GM19193 (cell line): ENCODE results near the gene CAP2.

ENCODE experiments used
- POLR2A ChIP-seq: IDR thresholded peaks from 4 replicates; pipeline ENCODE4 v1.6.1; 2011; ENCODE audit not compliant: insufficient read depth, insufficient read length; ENCODE audit errors: extremely low read depth

CAP2 gene

GRCh38 chr6:17457405-17457804 lies 64.0 kb downstream of the CAP2 start:
- TF ChIP-seq POLR2A = no peak

GRCh38 chr6:17457956-17458355 lies 64.6 kb downstream of the CAP2 start:
- no peak for TF ChIP-seq POLR2A

- TF ChIP-seq POLR2A = no peak
Observed at GRCh38 chr6:17458966-17459365, 65.6 kb downstream of the CAP2 start.

GRCh38 chr6:17460862-17461261 lies 67.5 kb downstream of the CAP2 start:
- no peak for TF ChIP-seq POLR2A

- TF ChIP-seq POLR2A = no peak
Observed at GRCh38 chr6:17466147-17466546, 72.8 kb downstream of the CAP2 start.

- TF ChIP-seq POLR2A = no peak
Observed at GRCh38 chr6:17466707-17467106, 73.3 kb downstream of the CAP2 start.

- no peak for TF ChIP-seq POLR2A
Observed at GRCh38 chr6:17469006-17469832, 75.8 kb downstream of the CAP2 start.

GRCh38 chr6:17470202-17470937 lies 77.0 kb downstream of the CAP2 start:
- TF ChIP-seq POLR2A = no peak

- no peak for TF ChIP-seq POLR2A
Observed at GRCh38 chr6:17470938-17471327, 77.5 kb downstream of the CAP2 start.

GRCh38 chr6:17472653-17473183 lies 79.3 kb downstream of the CAP2 start:
- TF ChIP-seq POLR2A = no peak

GRCh38 chr6:17473554-17473953 lies 80.2 kb downstream of the CAP2 start:
- TF ChIP-seq POLR2A = no peak

GRCh38 chr6:17474289-17474688 lies 80.9 kb downstream of the CAP2 start:
- no peak for TF ChIP-seq POLR2A

GRCh38 chr6:17475606-17476244 lies 82.3 kb downstream of the CAP2 start:
- TF ChIP-seq POLR2A = no peak

GRCh38 chr6:17476511-17476910 lies 83.1 kb downstream of the CAP2 start:
- no peak for TF ChIP-seq POLR2A

- no peak for TF ChIP-seq POLR2A
Observed at GRCh38 chr6:17477356-17477755, 84.0 kb downstream of the CAP2 start.
